IPS DF 6.9 (cell line): ENCODE data around the gene GTF3C5.

Source experiments
- DNase-seq: peaks from one replicate; pipeline ENCODE4 v3.0.0-alpha.2; 2013; ENCODE audit warnings: low read depth, low spot score
- H3K27ac ChIP-seq: one replicate; pipeline ENCODE4 v1.5.1; 2013; ENCODE audit warnings: low read length, control low read depth
- H3K27me3 ChIP-seq: 2 replicates; pipeline ENCODE4 v1.6.1; 2013; ENCODE audit warnings: mild to moderate bottlenecking, low read length; ENCODE audit not compliant: control insufficient read depth, insufficient read depth
- H3K36me3 ChIP-seq: 2 replicates; pipeline ENCODE4 v1.6.1; 2013; ENCODE audit warnings: low read length; ENCODE audit not compliant: control insufficient read depth, insufficient read depth
- H3K4me1 ChIP-seq: 2 replicates; pipeline ENCODE4 v1.6.1; 2013; ENCODE audit warnings: low read length; ENCODE audit not compliant: control insufficient read depth, insufficient read depth
- H3K4me3 ChIP-seq: 2 replicates; pipeline ENCODE4 v1.5.1; 2013; ENCODE audit warnings: mild to moderate bottlenecking, low read length
- H3K9me3 ChIP-seq: 2 replicates; pipeline ENCODE4 v1.6.1; 2013; ENCODE audit warnings: low read length, inconsistent platforms; ENCODE audit not compliant: control insufficient read depth, insufficient read depth
- WGBS: extraction: QIAGEN DNeasy Blood & Tissue Kit; methylation state at CpG from one replicate; pipeline ENCODE4 v1.1.7; 2013; ENCODE audit warnings: mixed read lengths, missing lambda C conversion rate; ENCODE audit not compliant: insufficient read length, insufficient coverage; 5-methylcytosine and 5-hydroxymethylcytosine counted together

Gene GTF3C5, protein sequence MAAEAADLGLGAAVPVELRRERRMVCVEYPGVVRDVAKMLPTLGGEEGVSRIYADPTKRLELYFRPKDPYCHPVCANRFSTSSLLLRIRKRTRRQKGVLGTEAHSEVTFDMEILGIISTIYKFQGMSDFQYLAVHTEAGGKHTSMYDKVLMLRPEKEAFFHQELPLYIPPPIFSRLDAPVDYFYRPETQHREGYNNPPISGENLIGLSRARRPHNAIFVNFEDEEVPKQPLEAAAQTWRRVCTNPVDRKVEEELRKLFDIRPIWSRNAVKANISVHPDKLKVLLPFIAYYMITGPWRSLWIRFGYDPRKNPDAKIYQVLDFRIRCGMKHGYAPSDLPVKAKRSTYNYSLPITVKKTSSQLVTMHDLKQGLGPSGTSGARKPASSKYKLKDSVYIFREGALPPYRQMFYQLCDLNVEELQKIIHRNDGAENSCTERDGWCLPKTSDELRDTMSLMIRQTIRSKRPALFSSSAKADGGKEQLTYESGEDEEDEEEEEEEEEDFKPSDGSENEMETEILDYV

DNA sequence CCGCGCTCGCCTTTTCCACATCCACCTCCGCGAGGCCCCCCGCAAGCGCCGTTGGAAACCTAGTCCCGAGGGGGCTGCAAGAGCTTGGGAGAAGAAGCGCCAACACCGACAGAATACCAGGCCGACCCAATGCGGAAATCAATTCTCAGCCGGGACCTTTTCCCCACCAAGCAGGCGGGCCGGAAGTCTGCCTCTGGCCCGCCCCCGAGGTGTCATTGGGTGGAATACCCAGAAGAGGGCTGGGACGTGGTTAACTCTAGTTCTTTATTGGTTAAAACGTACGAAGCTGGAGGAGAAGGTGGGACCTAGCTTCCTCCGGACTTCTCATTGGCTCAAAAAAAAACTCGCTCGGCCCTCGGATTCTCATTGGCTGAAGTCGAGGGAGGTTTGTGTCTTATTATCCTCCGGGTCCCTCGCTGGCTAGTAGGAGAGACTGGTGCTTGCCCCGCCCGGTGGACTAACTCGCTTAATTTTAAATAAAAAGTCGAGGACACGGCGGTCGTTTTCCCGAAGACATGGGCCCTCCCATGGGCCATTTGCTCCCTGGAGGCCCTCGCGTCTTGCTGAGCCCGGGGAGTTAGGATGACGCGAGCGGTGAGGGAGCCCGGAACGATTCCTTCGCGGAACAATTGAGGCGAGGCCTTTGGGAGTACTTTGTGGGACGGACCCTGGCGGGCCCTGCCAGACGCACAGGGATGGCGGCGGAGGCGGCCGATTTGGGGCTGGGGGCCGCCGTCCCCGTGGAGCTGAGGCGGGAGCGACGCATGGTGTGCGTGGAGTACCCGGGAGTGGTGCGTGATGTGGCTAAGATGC lies at the start of gene GTF3C5:
GTF3C5 (plus strand) TSS at position 681 of the 813 bp plus-strand sequence; CDS start at position 696, 15 bp downstream.
- H3K27me3 ChIP-seq: no peaks in the 10 kb centered on the region
- no peaks in the 10 kb centered on the region for H3K36me3 ChIP-seq
- DNase-seq: peak; percentile 94
- no peaks in the 10 kb centered on the region for H3K9me3 ChIP-seq
- no peak within 1 kb of the TSS for H3K27ac ChIP-seq
- H3K4me1 ChIP-seq: peaks cover 4% of the 10 kb centered on the region
- H3K4me3 ChIP-seq: peak within 1 kb of the TSS; percentile 98
- no CpG with 5 or more reads among the region's 63 CpGs for whole genome bisulfite sequencing

DNA sequence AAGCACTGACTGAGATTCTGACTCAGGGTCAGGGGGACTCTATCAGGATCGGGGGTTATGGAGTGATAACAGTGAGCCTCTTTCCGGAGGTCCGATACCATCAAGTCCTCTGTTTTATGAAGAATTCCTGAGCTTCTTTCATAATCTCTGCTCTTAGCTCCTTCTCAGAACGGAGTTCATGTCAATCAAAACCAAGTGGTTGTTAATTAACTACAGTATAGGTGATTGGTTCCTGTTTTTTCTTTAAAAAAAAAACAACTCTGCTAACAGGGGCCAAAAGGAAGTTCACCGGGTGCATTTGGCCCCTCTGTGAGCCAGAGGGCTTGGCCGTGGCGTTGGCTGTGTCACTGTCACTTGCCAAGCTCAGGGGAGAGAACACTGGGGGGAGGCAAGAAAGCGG lies 48.3 kb upstream of the GTF3C5 start:
- no peaks in the 10 kb centered on the region for H3K9me3 ChIP-seq
- no peak for DNase-seq
- no peaks in the 10 kb centered on the region for H3K36me3 ChIP-seq
- no peak overlapping the region for H3K4me3 ChIP-seq
- H3K27me3 ChIP-seq: peaks cover 5% of the 10 kb centered on the region; the same call in 1 of the 2 replicates
- no peak overlapping the region for H3K27ac ChIP-seq
- WGBS: no CpG with 5 or more reads among the region's 8 CpGs
- H3K4me1 ChIP-seq: peaks cover 3% of the 10 kb centered on the region; the same call in 1 of the 2 replicates

DNA sequence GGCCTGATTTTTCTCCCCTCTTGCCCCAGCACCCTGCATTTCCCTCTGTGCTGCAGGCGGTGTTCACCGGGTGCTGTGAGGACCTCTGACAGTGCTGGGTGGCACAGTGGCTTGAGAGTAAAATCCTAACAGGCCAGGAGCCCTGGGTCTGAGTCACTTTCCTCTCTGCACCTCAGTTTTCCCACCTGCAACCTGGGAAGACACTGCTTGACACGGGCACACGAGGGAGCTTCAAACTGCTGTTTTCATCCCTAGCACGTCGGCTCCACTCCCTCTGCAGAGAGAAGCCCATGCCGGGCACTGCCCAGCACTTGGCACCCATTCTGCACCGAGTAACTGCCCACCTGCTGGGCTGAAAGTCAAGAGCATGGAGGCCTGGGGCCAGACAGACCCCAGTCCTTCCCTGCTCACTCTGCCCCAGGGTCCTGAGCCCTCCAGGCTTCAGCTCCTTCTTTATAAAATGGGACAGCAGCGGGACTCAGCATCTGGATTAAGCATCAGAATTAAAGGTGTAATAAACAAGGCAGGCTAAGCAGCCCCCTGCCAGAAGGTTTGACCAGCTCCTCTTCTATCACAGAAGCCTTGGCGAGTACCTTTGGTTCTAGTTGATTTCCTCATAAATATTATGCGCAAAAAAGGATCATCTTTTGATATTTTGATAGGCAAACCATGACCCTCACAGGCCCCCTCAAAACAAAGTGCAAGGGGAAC lies 47.2 kb upstream of the GTF3C5 start:
- Histone ChIP-seq H3K36me3 (no peaks in the 10 kb centered on the region), H3K4me1 (peaks cover 3% of the 10 kb centered on the region; the same call in 1 of the 2 replicates), H3K27ac (no peak overlapping the region), H3K9me3 (no peaks in the 10 kb centered on the region), H3K4me3 (no peak overlapping the region), H3K27me3 (peaks cover 5% of the 10 kb centered on the region; the same call in 1 of the 2 replicates)
- no CpG with 5 or more reads among the region's 11 CpGs for WGBS
- no peak for DNase-seq

DNA sequence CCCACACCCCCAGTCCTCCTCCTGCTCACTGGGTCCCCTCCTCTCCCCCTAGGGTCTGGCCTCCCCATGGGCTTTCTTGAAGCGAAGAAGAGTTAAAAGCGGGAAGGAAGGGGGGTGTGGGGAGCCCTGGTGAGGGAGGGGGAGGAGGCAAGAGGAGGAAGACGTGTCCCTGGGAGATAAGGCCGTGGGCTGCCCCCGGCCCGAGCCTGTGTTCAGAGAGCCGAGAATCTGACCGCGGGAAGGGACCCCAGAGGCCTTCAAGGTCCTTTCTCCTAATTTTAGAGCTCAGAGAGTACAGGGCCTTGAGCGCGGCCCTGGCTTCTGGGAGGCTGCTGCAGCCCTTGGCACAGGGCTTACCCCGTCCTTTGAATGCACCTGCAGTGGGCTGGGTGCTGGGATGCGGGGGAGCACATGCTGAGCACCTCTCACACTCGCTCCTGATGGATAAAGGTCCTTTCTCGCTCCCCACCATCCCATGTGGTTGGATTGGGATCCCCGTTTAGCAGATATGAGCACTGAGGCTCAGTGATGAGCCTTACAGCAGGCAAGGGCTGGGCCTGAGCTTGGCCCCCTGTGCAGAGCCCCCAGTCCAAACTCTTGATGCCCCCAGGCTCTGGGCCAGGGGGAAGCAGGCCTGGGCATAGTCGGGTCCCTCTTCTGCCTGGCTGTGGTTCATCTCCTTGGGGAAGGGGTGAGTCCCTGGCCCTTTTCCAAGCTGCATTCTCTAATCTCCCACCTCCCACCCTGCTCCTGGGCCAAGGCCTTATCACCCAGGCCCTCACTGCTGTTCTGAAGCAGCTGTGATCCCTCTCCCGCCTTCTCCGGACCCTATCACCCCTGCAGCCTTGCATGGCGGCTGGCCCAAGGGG lies 46.4 kb upstream of the GTF3C5 start:
- no peaks in the 10 kb centered on the region for H3K36me3 ChIP-seq
- DNase-seq: no peak
- H3K27ac ChIP-seq: no peak overlapping the region
- no CpG with 5 or more reads among the region's 20 CpGs for WGBS
- H3K4me1 ChIP-seq: no peaks in the 10 kb centered on the region
- H3K4me3 ChIP-seq: no peak overlapping the region
- H3K27me3 ChIP-seq: peaks cover 2% of the 10 kb centered on the region; the same call in 1 of the 2 replicates
- H3K9me3 ChIP-seq: no peaks in the 10 kb centered on the region

- Histone ChIP-seq H3K4me1 (no peaks in the 10 kb centered on the region), H3K27ac (no peak overlapping the region), H3K27me3 (no peaks in the 10 kb centered on the region), H3K9me3 (no peaks in the 10 kb centered on the region), H3K4me3 (no peak overlapping the region), H3K36me3 (no peaks in the 10 kb centered on the region)
- no CpG with 5 or more reads among the region's 4 CpGs for WGBS
- DNase-seq: no peak
These were observed 45.8 kb upstream of the GTF3C5 start for GRCh38 chr9:132985071-132985350.

DNA sequence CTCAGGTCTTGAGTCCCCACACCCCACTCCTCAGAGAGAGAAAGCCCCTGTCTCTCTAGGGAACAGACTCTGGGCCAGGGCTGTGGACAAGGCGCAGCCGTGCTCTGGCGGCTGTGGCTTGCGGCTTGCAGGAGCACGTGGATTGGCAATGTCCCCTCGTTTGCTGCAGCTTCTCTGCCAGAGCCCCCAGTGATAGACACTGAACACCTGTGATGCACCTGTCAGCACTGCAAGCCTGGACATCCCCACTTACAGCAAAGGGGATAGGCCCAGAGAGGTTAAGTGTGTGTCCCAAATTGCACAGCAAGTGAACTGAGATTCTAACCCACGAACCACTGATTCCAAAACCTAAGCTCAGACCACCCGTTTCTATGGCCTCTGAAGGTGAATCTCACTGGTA lies 45.3 kb upstream of the GTF3C5 start:
- no CpG with 5 or more reads among the region's 8 CpGs for WGBS
- Histone ChIP-seq H3K27me3 (no peaks in the 10 kb centered on the region), H3K4me3 (no peak overlapping the region), H3K36me3 (no peaks in the 10 kb centered on the region), H3K4me1 (no peaks in the 10 kb centered on the region), H3K27ac (no peak overlapping the region), H3K9me3 (no peaks in the 10 kb centered on the region)
- no peak for DNase-seq

DNA sequence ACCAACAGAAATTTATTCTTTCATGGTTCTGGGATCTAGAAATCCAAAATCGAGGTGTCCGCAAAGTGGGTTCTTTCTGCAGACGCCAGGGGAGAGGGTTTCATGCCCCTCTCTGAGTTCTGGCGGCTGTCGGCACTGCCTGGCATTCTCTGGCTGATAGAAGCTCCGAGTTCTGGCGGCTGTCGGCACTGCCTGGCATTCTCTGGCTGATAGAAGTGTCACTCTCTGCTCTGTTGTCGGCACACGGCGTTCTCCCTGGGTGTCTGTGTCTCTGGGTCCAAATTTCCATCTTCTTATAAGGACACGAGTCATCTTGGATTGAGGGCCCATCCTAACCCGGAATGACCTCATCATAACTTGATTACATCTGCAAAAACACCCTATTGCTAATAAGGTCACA lies 44.7 kb upstream of the GTF3C5 start:
- Histone ChIP-seq H3K27me3 (no peaks in the 10 kb centered on the region), H3K4me3 (no peak overlapping the region), H3K36me3 (no peaks in the 10 kb centered on the region), H3K4me1 (no peaks in the 10 kb centered on the region), H3K9me3 (no peaks in the 10 kb centered on the region), H3K27ac (no peak overlapping the region)
- WGBS: no CpG with 5 or more reads among the region's 13 CpGs
- DNase-seq: no peak

DNA sequence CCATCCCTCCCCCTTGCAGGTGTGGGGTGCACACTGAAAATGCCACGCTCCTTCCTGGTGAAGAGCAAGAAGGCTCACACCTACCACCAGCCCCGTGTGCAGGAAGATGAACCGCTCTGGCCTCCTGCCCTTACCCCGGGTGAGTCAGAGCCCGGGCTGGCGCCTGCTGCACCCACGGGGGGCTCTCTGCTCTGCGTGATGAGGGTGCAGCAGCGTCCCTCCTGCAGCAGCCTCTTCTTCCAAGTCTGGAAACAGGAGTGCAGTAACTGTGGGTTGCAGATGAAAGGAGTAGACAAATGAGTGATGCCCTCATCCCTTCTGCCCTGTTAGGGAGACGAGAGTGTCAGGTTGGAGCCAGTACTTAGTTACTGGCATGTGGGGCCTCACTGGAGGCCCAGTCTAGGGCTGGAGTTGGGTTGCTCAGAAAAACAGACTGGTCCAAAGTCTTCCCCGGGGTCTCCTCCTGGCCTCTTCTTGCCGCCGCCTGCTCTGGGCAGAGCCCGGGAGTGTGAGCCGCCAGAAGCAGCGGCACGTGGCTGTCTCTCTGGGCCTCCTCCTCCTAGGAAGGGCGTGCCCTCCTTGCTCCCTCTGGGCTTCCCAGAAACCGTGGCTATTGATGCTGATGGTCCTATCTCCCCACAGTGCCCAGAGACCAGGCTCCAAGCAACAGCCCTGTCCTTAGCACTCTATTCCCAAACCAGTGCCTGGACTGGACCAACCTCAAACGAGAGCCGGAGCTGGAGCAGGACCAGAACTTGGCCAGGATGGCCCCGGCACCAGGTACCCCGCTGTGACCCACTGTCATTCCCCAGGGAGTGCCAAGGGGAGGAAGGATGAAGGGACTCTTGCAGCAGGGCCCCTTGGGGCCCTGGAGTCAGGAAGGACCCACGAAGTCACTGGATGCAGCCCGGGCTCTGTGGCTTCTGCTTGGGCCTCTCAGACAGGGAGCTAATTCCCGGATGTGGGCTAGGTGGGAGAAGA lies 43.9 kb upstream of the GTF3C5 start:
- no CpG with 5 or more reads among the region's 26 CpGs for WGBS
- H3K27me3 ChIP-seq: no peaks in the 10 kb centered on the region
- H3K4me1 ChIP-seq: no peaks in the 10 kb centered on the region
- no peak overlapping the region for H3K4me3 ChIP-seq
- no peaks in the 10 kb centered on the region for H3K36me3 ChIP-seq
- DNase-seq: no peak
- no peak overlapping the region for H3K27ac ChIP-seq
- H3K9me3 ChIP-seq: no peaks in the 10 kb centered on the region
